Measurements from ENCODE around the gene CAMK2D.

Gene CAMK2D

GRCh38 chr4:113483131-113483530 lies 278.4 kb downstream of the CAMK2D start:
- WGBS (ENCODE audit: insufficient coverage): 100% methylated on average over 3 of the region's 6 CpGs
- H3K4me1 ChIP-seq (ENCODE audit: control extremely low read depth in 1 of 4, control insufficient read depth in 4 of 4, insufficient read depth in 4 of 4, low read length in 3 of 4): no peaks in the 10 kb centered on the region
- no peaks in the 10 kb centered on the region for H3K9me3 ChIP-seq (ENCODE audit: control extremely low read depth in 1 of 5, control insufficient read depth in 4 of 5, insufficient read depth in 2 of 5, low read depth in 1 of 5, low read length in 4 of 5)
- no peak overlapping the region for H3K27ac ChIP-seq (ENCODE audit: insufficient read depth in 1 of 2, low read depth in 1 of 2, low read length in 2 of 2, poor library complexity in 1 of 2, severe bottlenecking in 2 of 2)
- H3K4me3 ChIP-seq (ENCODE audit: control insufficient read depth in 1 of 7, extremely low read depth in 1 of 7, insufficient read depth in 4 of 7, low read depth in 2 of 7, low read length in 6 of 7): no peak overlapping the region
- ChIA-PET POLR2A (interaction anchor here (0.7 kb wide), 1 partner anchor 243 kb away, joined by 5 read pairs; no protein-coding TSS in a partner anchor), CTCF (no interaction called here)
- no peaks in the 10 kb centered on the region for H3K36me3 ChIP-seq (ENCODE audit: control insufficient read depth in 4 of 4, insufficient read depth in 4 of 4, low read length in 3 of 4)
- no peak for DNase-seq
- no peaks in the 10 kb centered on the region for H3K27me3 ChIP-seq (replicated peaks in 2 of 5; ENCODE audit: control insufficient read depth in 4 of 5, insufficient read depth in 5 of 5, low read length in 4 of 5)

GRCh38 chr4:113482325-113482724 lies 279.2 kb downstream of the CAMK2D start:
- no peak overlapping the region for H3K4me3 ChIP-seq (ENCODE audit: control insufficient read depth in 1 of 7, extremely low read depth in 1 of 7, insufficient read depth in 4 of 7, low read depth in 2 of 7, low read length in 6 of 7)
- H3K27me3 ChIP-seq (replicated peaks in 2 of 5; ENCODE audit: control insufficient read depth in 4 of 5, insufficient read depth in 5 of 5, low read length in 4 of 5): no peaks in the 10 kb centered on the region
- no peak for DNase-seq
- H3K4me1 ChIP-seq (ENCODE audit: control extremely low read depth in 1 of 4, control insufficient read depth in 4 of 4, insufficient read depth in 4 of 4, low read length in 3 of 4): no peaks in the 10 kb centered on the region
- H3K36me3 ChIP-seq (ENCODE audit: control insufficient read depth in 4 of 4, insufficient read depth in 4 of 4, low read length in 3 of 4): no peaks in the 10 kb centered on the region
- H3K27ac ChIP-seq (ENCODE audit: insufficient read depth in 1 of 2, low read depth in 1 of 2, low read length in 2 of 2, poor library complexity in 1 of 2, severe bottlenecking in 2 of 2): no peak overlapping the region
- no peaks in the 10 kb centered on the region for H3K9me3 ChIP-seq (ENCODE audit: control extremely low read depth in 1 of 5, control insufficient read depth in 4 of 5, insufficient read depth in 2 of 5, low read depth in 1 of 5, low read length in 4 of 5)
- POLR2A ChIA-PET: no interaction called here
- CTCF ChIA-PET: no interaction called here

- ChIA-PET CTCF (no interaction called here), POLR2A (no interaction called here)
- DNase-seq: no peak
- Histone ChIP-seq H3K4me1 (ENCODE audit: control extremely low read depth in 1 of 4, control insufficient read depth in 4 of 4, insufficient read depth in 4 of 4, low read length in 3 of 4) (no peaks in the 10 kb centered on the region), H3K36me3 (ENCODE audit: control insufficient read depth in 4 of 4, insufficient read depth in 4 of 4, low read length in 3 of 4) (no peaks in the 10 kb centered on the region), H3K9me3 (ENCODE audit: control extremely low read depth in 1 of 5, control insufficient read depth in 4 of 5, insufficient read depth in 2 of 5, low read depth in 1 of 5, low read length in 4 of 5) (peaks cover 0 to 3% (median 0%) of the 10 kb centered on the region in 5 experiments), H3K27ac (ENCODE audit: insufficient read depth in 1 of 2, low read depth in 1 of 2, low read length in 2 of 2, poor library complexity in 1 of 2, severe bottlenecking in 2 of 2) (no peak overlapping the region), H3K4me3 (ENCODE audit: control insufficient read depth in 1 of 7, extremely low read depth in 1 of 7, insufficient read depth in 4 of 7, low read depth in 2 of 7, low read length in 6 of 7) (no peak overlapping the region), H3K27me3 (replicated peaks in 2 of 5; ENCODE audit: control insufficient read depth in 4 of 5, insufficient read depth in 5 of 5, low read length in 4 of 5) (no peaks in the 10 kb centered on the region)
Observed at GRCh38 chr4:113481820-113482219, 279.7 kb downstream of the CAMK2D start.

- no peaks in the 10 kb centered on the region for H3K27me3 ChIP-seq (replicated peaks in 2 of 5; ENCODE audit: control insufficient read depth in 4 of 5, insufficient read depth in 5 of 5, low read length in 4 of 5)
- CTCF ChIA-PET: no interaction called here
- WGBS (ENCODE audit: insufficient coverage): 97% methylated on average over 5 of the region's 12 CpGs
- no peak for DNase-seq
- POLR2A ChIA-PET: no interaction called here
- no peak overlapping the region for H3K4me3 ChIP-seq (ENCODE audit: control insufficient read depth in 1 of 7, extremely low read depth in 1 of 7, insufficient read depth in 4 of 7, low read depth in 2 of 7, low read length in 6 of 7)
- no peaks in the 10 kb centered on the region for H3K36me3 ChIP-seq (ENCODE audit: control insufficient read depth in 4 of 4, insufficient read depth in 4 of 4, low read length in 3 of 4)
- H3K4me1 ChIP-seq (ENCODE audit: control extremely low read depth in 1 of 4, control insufficient read depth in 4 of 4, insufficient read depth in 4 of 4, low read length in 3 of 4): no peaks in the 10 kb centered on the region
- peaks cover 0 to 8% (median 0%) of the 10 kb centered on the region in 5 experiments for H3K9me3 ChIP-seq (ENCODE audit: control extremely low read depth in 1 of 5, control insufficient read depth in 4 of 5, insufficient read depth in 2 of 5, low read depth in 1 of 5, low read length in 4 of 5)
- no peak overlapping the region for H3K27ac ChIP-seq (ENCODE audit: insufficient read depth in 1 of 2, low read depth in 1 of 2, low read length in 2 of 2, poor library complexity in 1 of 2, severe bottlenecking in 2 of 2)
Observed at GRCh38 chr4:113480109-113480508, 281.4 kb downstream of the CAMK2D start.

GRCh38 chr4:113478032-113478431 lies 283.5 kb downstream of the CAMK2D start:
- POLR2A ChIA-PET: no interaction called here
- 100% methylated on average over 2 of the region's 2 CpGs for WGBS (ENCODE audit: insufficient coverage)
- peaks cover 0 to 8% (median 0%) of the 10 kb centered on the region in 5 experiments for H3K9me3 ChIP-seq (ENCODE audit: control extremely low read depth in 1 of 5, control insufficient read depth in 4 of 5, insufficient read depth in 2 of 5, low read depth in 1 of 5, low read length in 4 of 5)
- no peak for DNase-seq
- no peaks in the 10 kb centered on the region for H3K36me3 ChIP-seq (ENCODE audit: control insufficient read depth in 4 of 4, insufficient read depth in 4 of 4, low read length in 3 of 4)
- no peak overlapping the region for H3K4me3 ChIP-seq (ENCODE audit: control insufficient read depth in 1 of 7, extremely low read depth in 1 of 7, insufficient read depth in 4 of 7, low read depth in 2 of 7, low read length in 6 of 7)
- no peak overlapping the region for H3K27ac ChIP-seq (ENCODE audit: insufficient read depth in 1 of 2, low read depth in 1 of 2, low read length in 2 of 2, poor library complexity in 1 of 2, severe bottlenecking in 2 of 2)
- H3K4me1 ChIP-seq (ENCODE audit: control extremely low read depth in 1 of 4, control insufficient read depth in 4 of 4, insufficient read depth in 4 of 4, low read length in 3 of 4): no peaks in the 10 kb centered on the region
- H3K27me3 ChIP-seq (replicated peaks in 2 of 5; ENCODE audit: control insufficient read depth in 4 of 5, insufficient read depth in 5 of 5, low read length in 4 of 5): no peaks in the 10 kb centered on the region
- CTCF ChIA-PET: no interaction called here

- CTCF ChIA-PET: no interaction called here
- DNase-seq: no peak
- POLR2A ChIA-PET: no interaction called here
- WGBS (ENCODE audit: insufficient coverage): 100% methylated on average over 1 of the region's 2 CpGs
- no peak overlapping the region for H3K27ac ChIP-seq (ENCODE audit: insufficient read depth in 1 of 2, low read depth in 1 of 2, low read length in 2 of 2, poor library complexity in 1 of 2, severe bottlenecking in 2 of 2)
- H3K36me3 ChIP-seq (ENCODE audit: control insufficient read depth in 4 of 4, insufficient read depth in 4 of 4, low read length in 3 of 4): no peaks in the 10 kb centered on the region
- H3K4me1 ChIP-seq (ENCODE audit: control extremely low read depth in 1 of 4, control insufficient read depth in 4 of 4, insufficient read depth in 4 of 4, low read length in 3 of 4): no peaks in the 10 kb centered on the region
- H3K4me3 ChIP-seq (ENCODE audit: control insufficient read depth in 1 of 7, extremely low read depth in 1 of 7, insufficient read depth in 4 of 7, low read depth in 2 of 7, low read length in 6 of 7): no peak overlapping the region
- H3K27me3 ChIP-seq (replicated peaks in 2 of 5; ENCODE audit: control insufficient read depth in 4 of 5, insufficient read depth in 5 of 5, low read length in 4 of 5): no peaks in the 10 kb centered on the region
- H3K9me3 ChIP-seq (ENCODE audit: control extremely low read depth in 1 of 5, control insufficient read depth in 4 of 5, insufficient read depth in 2 of 5, low read depth in 1 of 5, low read length in 4 of 5): peaks cover 0 to 8% (median 0%) of the 10 kb centered on the region in 5 experiments
Observed at GRCh38 chr4:113476800-113477199, 284.7 kb downstream of the CAMK2D start.

- Histone ChIP-seq H3K4me3 (ENCODE audit: control insufficient read depth in 1 of 7, extremely low read depth in 1 of 7, insufficient read depth in 4 of 7, low read depth in 2 of 7, low read length in 6 of 7) (no peak overlapping the region), H3K27me3 (replicated peaks in 2 of 5; ENCODE audit: control insufficient read depth in 4 of 5, insufficient read depth in 5 of 5, low read length in 4 of 5) (no peaks in the 10 kb centered on the region), H3K27ac (ENCODE audit: insufficient read depth in 1 of 2, low read depth in 1 of 2, low read length in 2 of 2, poor library complexity in 1 of 2, severe bottlenecking in 2 of 2) (no peak overlapping the region), H3K36me3 (ENCODE audit: control insufficient read depth in 4 of 4, insufficient read depth in 4 of 4, low read length in 3 of 4) (no peaks in the 10 kb centered on the region), H3K9me3 (ENCODE audit: control extremely low read depth in 1 of 5, control insufficient read depth in 4 of 5, insufficient read depth in 2 of 5, low read depth in 1 of 5, low read length in 4 of 5) (peaks cover 0 to 8% (median 0%) of the 10 kb centered on the region in 5 experiments), H3K4me1 (ENCODE audit: control extremely low read depth in 1 of 4, control insufficient read depth in 4 of 4, insufficient read depth in 4 of 4, low read length in 3 of 4) (no peaks in the 10 kb centered on the region)
- CTCF ChIA-PET: no interaction called here
- POLR2A ChIA-PET: no interaction called here
- no peak for DNase-seq
Observed at GRCh38 chr4:113474017-113474416, 287.5 kb downstream of the CAMK2D start.

GRCh38 chr4:113472864-113473263 lies 288.7 kb downstream of the CAMK2D start:
- ChIA-PET POLR2A (no interaction called here), CTCF (no interaction called here)
- Histone ChIP-seq H3K27ac (ENCODE audit: insufficient read depth in 1 of 2, low read depth in 1 of 2, low read length in 2 of 2, poor library complexity in 1 of 2, severe bottlenecking in 2 of 2) (no peak overlapping the region), H3K27me3 (replicated peaks in 2 of 5; ENCODE audit: control insufficient read depth in 4 of 5, insufficient read depth in 5 of 5, low read length in 4 of 5) (no peaks in the 10 kb centered on the region), H3K36me3 (ENCODE audit: control insufficient read depth in 4 of 4, insufficient read depth in 4 of 4, low read length in 3 of 4) (no peaks in the 10 kb centered on the region), H3K4me3 (ENCODE audit: control insufficient read depth in 1 of 7, extremely low read depth in 1 of 7, insufficient read depth in 4 of 7, low read depth in 2 of 7, low read length in 6 of 7) (no peak overlapping the region), H3K4me1 (ENCODE audit: control extremely low read depth in 1 of 4, control insufficient read depth in 4 of 4, insufficient read depth in 4 of 4, low read length in 3 of 4) (no peaks in the 10 kb centered on the region), H3K9me3 (ENCODE audit: control extremely low read depth in 1 of 5, control insufficient read depth in 4 of 5, insufficient read depth in 2 of 5, low read depth in 1 of 5, low read length in 4 of 5) (peaks cover 0 to 8% (median 0%) of the 10 kb centered on the region in 5 experiments)
- DNase-seq: no peak
- WGBS (ENCODE audit: insufficient coverage): no CpG with 5 or more reads among the region's 1 CpG
